ENCODE data around the gene OR2T6. TPM values are rescaled to one million over a fixed set of nuclear protein-coding genes. Genes with fewer than 3 reads are reported as not detected.
"Not testable (repeated sequence)": the region's sequence is repeated elsewhere in the genome, so short reads cannot be mapped to it uniquely, and the experiment has no call there.

Gene OR2T6
- total and polyA plus RNA-seq, 8 donors: under 0.01 TPM; not detected in 7

- intact Hi-C loops (cut with DNase I; ENCODE audit: low total_unique reads): no loop called here
- TF ChIP-seq CTCF (IDR thresholded peaks at IDR 0.05) (no peak), EP300 (IDR thresholded peaks at IDR 0.05) (no peak), POLR2AphosphoS5 (IDR thresholded peaks at IDR 0.05) (no peak), POLR2A (IDR thresholded peaks at IDR 0.05) (no peak)
- Histone ChIP-seq H3K36me3 (no peaks in the 10 kb centered on the region), H3K27me3 (no peaks in the 10 kb centered on the region), H3K4me3 (no peak overlapping the region), H3K27ac (no peak overlapping the region), H3K9me3 (peaks cover 0 to 19% (median 5%) of the 10 kb centered on the region in 4 donors), H3K4me1 (no peaks in the 10 kb centered on the region)
- no peak for DNase-seq
- WGBS, 5 donors: 61 to 70% (median 68%) methylated on average over 8 of the region's 8 CpGs
These were observed 31.5 kb downstream of the OR2T6 start for GRCh38 chr1:248406721-248407692.

GRCh38 chr1:248416226-248416625, 40.7 kb downstream of the OR2T6 start:
- WGBS, 5 donors: 47 to 56% (median 51%) methylated on average over 3 of the region's 3 CpGs
- H3K27ac ChIP-seq: no peak overlapping the region
- intact Hi-C loops (cut with DNase I; ENCODE audit: low total_unique reads): no loop called here
- TF ChIP-seq CTCF (IDR thresholded peaks at IDR 0.05): no peak
- no peak for TF ChIP-seq POLR2AphosphoS5 (IDR thresholded peaks at IDR 0.05)
- no peak for TF ChIP-seq EP300 (IDR thresholded peaks at IDR 0.05)
- no peak for TF ChIP-seq POLR2A (IDR thresholded peaks at IDR 0.05)
- no peaks in the 10 kb centered on the region for H3K4me1 ChIP-seq
- no peaks in the 10 kb centered on the region for H3K36me3 ChIP-seq
- H3K4me3 ChIP-seq: no peak overlapping the region
- H3K27me3 ChIP-seq: no peaks in the 10 kb centered on the region
- peaks cover 0 to 22% (median 7%) of the 10 kb centered on the region in 4 donors for H3K9me3 ChIP-seq
- DNase-seq: no peak

GRCh38 chr1:248417854-248418253, 42.3 kb downstream of the OR2T6 start:
- no peak for DNase-seq
- Histone ChIP-seq H3K9me3 (peaks cover 0 to 12% (median 4%) of the 10 kb centered on the region in 4 donors), H3K4me3 (no peak overlapping the region), H3K27me3 (no peaks in the 10 kb centered on the region), H3K27ac (no peak overlapping the region), H3K4me1 (no peaks in the 10 kb centered on the region), H3K36me3 (no peaks in the 10 kb centered on the region)
- intact Hi-C loops (cut with DNase I; ENCODE audit: low total_unique reads): no loop called here
- WGBS, 5 donors: 63 to 85% (median 73%) methylated on average over 2 of the region's 2 CpGs
- TF ChIP-seq POLR2AphosphoS5 (IDR thresholded peaks at IDR 0.05) (no peak), EP300 (IDR thresholded peaks at IDR 0.05) (no peak), CTCF (IDR thresholded peaks at IDR 0.05) (no peak), POLR2A (IDR thresholded peaks at IDR 0.05) (no peak)

GRCh38 chr1:248421384-248421783, 45.8 kb downstream of the OR2T6 start:
- TF ChIP-seq POLR2AphosphoS5 (IDR thresholded peaks at IDR 0.05): no peak
- no peak for TF ChIP-seq CTCF (IDR thresholded peaks at IDR 0.05)
- no peak for TF ChIP-seq EP300 (IDR thresholded peaks at IDR 0.05)
- TF ChIP-seq POLR2A (IDR thresholded peaks at IDR 0.05): no peak
- no peaks in the 10 kb centered on the region for H3K27me3 ChIP-seq
- H3K36me3 ChIP-seq: no peaks in the 10 kb centered on the region
- H3K4me1 ChIP-seq: no peaks in the 10 kb centered on the region
- H3K27ac ChIP-seq: no peak overlapping the region
- 8 to 17% (median 12%) methylated on average over 1 of the region's 1 CpG for WGBS, 5 donors
- H3K9me3 ChIP-seq: peaks cover 0 to 12% (median 4%) of the 10 kb centered on the region in 4 donors
- intact Hi-C loops (cut with DNase I; ENCODE audit: low total_unique reads): no loop called here
- no peak for DNase-seq
- H3K4me3 ChIP-seq: no peak overlapping the region

- H3K4me1 ChIP-seq; H3K27me3 ChIP-seq; H3K27ac ChIP-seq; H3K9me3 ChIP-seq; H3K36me3 ChIP-seq; DNase-seq; intact Hi-C loops (cut with DNase I; ENCODE audit: low total_unique reads); H3K4me3 ChIP-seq: not testable (repeated sequence)
- WGBS, 5 donors: 43 to 54% (median 52%) methylated on average over 3 of the region's 3 CpGs
These were observed 52.1 kb downstream of the OR2T6 start for GRCh38 chr1:248427526-248428191.

- H3K27ac ChIP-seq; H3K4me1 ChIP-seq; H3K4me3 ChIP-seq; intact Hi-C loops (cut with DNase I; ENCODE audit: low total_unique reads); H3K27me3 ChIP-seq; DNase-seq; H3K9me3 ChIP-seq; H3K36me3 ChIP-seq: not testable (repeated sequence)
- WGBS, 5 donors: 59 to 86% (median 85%) methylated on average over 3 of the region's 3 CpGs
These were observed 52.6 kb downstream of the OR2T6 start for GRCh38 chr1:248428192-248428533.

GRCh38 chr1:248431683-248432082, 56.1 kb downstream of the OR2T6 start:
- H3K27ac ChIP-seq; intact Hi-C loops (cut with DNase I; ENCODE audit: low total_unique reads); DNase-seq; H3K36me3 ChIP-seq; H3K27me3 ChIP-seq; H3K9me3 ChIP-seq; H3K4me1 ChIP-seq; H3K4me3 ChIP-seq: not testable (repeated sequence)
- WGBS, 5 donors: 50 to 62% (median 57%) methylated on average over 10 to 11 of the region's 11 CpGs

All from stomach (tissue), 9 donors.